ENCODE measurements around the gene FILIP1L. TPM values are rescaled to one million over a fixed set of nuclear protein-coding genes. Genes with fewer than 3 reads are reported as not detected.

FILIP1L gene
- total and polyA plus RNA-seq, 2 of the 13 experiments (the other 11 are each of a cell fraction or from before 2014, with no cell fraction given): 8.1 to 187 TPM

- intact Hi-C loops (cut with micrococcal nuclease; ENCODE audit: unreplicated experiment) (no loop called here), in situ Hi-C loops (cut with HindIII; ENCODE audit: extremely low pct_ligation_motif_present, low pct_unique_long_range_greater_than_20kb) (no loop called here)
- Histone ChIP-seq H3K79me2 (ENCODE audit: insufficient read depth, low read length) (no peaks in the 10 kb centered on the region), H3K27ac (ENCODE audit: extremely low read length, insufficient read depth, low read length) (no peak overlapping the region), H2AFZ (ENCODE audit: low read length) (no peak overlapping the region), H3K36me3 (replicated peaks in 1 of 2; ENCODE audit: control insufficient read depth in 1 of 2, insufficient read depth in 2 of 2, low read length in 2 of 2) (no peaks in the 10 kb centered on the region), H4K20me1 (ENCODE audit: insufficient read depth, low read length) (no peaks in the 10 kb centered on the region), H3K9me3 (ENCODE audit: low read length) (no peaks in the 10 kb centered on the region), H3K4me1 (ENCODE audit: insufficient read depth, low read length) (peaks cover 61% of the 10 kb centered on the region), H3K27me3 (ENCODE audit: control insufficient read depth in 1 of 2, insufficient read depth in 2 of 2, low read length in 2 of 2) (no peaks in the 10 kb centered on the region), H3K4me2 (ENCODE audit: low read depth, low read length) (no peak overlapping the region), H3K9ac (ENCODE audit: insufficient read depth, low read depth, low read length) (no peak overlapping the region), H3K4me3 (replicated peaks in 1 of 3; ENCODE audit: insufficient read depth in 1 of 3, low read depth in 2 of 3, low read length in 3 of 3) (no peak overlapping the region)
- ChIA-PET CTCF (ENCODE audit: low intra/inter-chr PET ratio, low total read pairs) (no interaction called here), POLR2A (interaction anchor here (1.8 kb wide), 1 partner anchor 8 kb away, joined by 7 read pairs; no protein-coding TSS in a partner anchor)
- TF ChIP-seq FOXO1 (CRISPR knock-in tag; IDR thresholded peaks at IDR 0.05) (no peak), HMG20B (CRISPR knock-in tag; conservative IDR thresholded peaks at IDR 0.05) (no peak), DR1 (CRISPR knock-in tag; IDR thresholded peaks at IDR 0.05) (no peak), PRMT3 (CRISPR knock-in tag; IDR thresholded peaks at IDR 0.05; ENCODE audit: borderline replicate concordance, low read depth) (no peak), FOSL2 (CRISPR knock-in tag; IDR thresholded peaks at IDR 0.05) (no peak)
- TF ChIP-seq, protein P1, sequence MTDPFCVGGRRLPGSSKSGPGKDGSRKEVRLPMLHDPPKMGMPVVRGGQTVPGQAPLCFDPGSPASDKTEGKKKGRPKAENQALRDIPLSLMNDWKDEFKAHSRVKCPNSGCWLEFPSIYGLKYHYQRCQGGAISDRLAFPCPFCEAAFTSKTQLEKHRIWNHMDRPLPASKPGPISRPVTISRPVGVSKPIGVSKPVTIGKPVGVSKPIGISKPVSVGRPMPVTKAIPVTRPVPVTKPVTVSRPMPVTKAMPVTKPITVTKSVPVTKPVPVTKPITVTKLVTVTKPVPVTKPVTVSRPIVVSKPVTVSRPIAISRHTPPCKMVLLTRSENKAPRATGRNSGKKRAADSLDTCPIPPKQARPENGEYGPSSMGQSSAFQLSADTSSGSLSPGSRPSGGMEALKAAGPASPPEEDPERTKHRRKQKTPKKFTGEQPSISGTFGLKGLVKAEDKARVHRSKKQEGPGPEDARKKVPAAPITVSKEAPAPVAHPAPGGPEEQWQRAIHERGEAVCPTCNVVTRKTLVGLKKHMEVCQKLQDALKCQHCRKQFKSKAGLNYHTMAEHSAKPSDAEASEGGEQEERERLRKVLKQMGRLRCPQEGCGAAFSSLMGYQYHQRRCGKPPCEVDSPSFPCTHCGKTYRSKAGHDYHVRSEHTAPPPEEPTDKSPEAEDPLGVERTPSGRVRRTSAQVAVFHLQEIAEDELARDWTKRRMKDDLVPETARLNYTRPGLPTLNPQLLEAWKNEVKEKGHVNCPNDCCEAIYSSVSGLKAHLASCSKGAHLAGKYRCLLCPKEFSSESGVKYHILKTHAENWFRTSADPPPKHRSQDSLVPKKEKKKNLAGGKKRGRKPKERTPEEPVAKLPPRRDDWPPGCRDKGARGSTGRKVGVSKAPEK (CRISPR knock-in tag; IDR thresholded peaks at IDR 0.05; ENCODE audit: borderline replicate concordance): no peak
- 98% methylated on average over 2 of the region's 2 CpGs for WGBS (ENCODE audit: low lambda C conversion rate)
- ATAC-seq (no peak), DNase-seq (ENCODE audit: low spot score) (no peak), FAIRE-seq (no peak)
- BruUV-seq (replicated peaks): no TSS peak
Observed at GRCh38 chr3:99883138-99883461, 231.2 kb downstream of the FILIP1L start.

Measured in HepG2 (cell line).